GM12872 (cell line): ENCODE data around the gene P3H1.

Experiments
- CTCF ChIP-seq: IDR thresholded peaks from 3 replicates; pipeline ENCODE4 v1.5.1; 2011; ENCODE audit warnings: low read depth, mild to moderate bottlenecking, low read length, moderate library complexity; ENCODE audit not compliant: insufficient read depth

The P3H1 gene

GRCh38 chr1:42742617-42743316 lies 24.1 kb downstream of the P3H1 start:
- TF ChIP-seq CTCF = no peak

- TF ChIP-seq CTCF = no peak
These were observed 24.7 kb downstream of the P3H1 start for GRCh38 chr1:42742141-42742540.

GRCh38 chr1:42741706-42742105 lies 25.1 kb downstream of the P3H1 start:
- TF ChIP-seq CTCF = no peak

GRCh38 chr1:42740851-42741580 lies 25.8 kb downstream of the P3H1 start:
- TF ChIP-seq CTCF = no peak

GRCh38 chr1:42739753-42740700 lies 26.8 kb downstream of the P3H1 start, which contains the start of gene CLDN19:
Gene CLDN19, minus strand, starts transcription at chr1:42740236. Its CDS starts 173 bp downstream, at chr1:42740063.
- TF ChIP-seq CTCF = no peak

- no peak for TF ChIP-seq CTCF
These were observed 28.1 kb downstream of the P3H1 start for GRCh38 chr1:42738678-42739226.
